HFFc6 (cell line): ENCODE data around the gene AIFM3. TPM values are rescaled to one million over a fixed set of nuclear protein-coding genes. Genes with fewer than 3 reads are reported as not detected.

Experiments
- DNase-seq: peaks from one replicate; pipeline ENCODE4 v3.0.0-alpha.2; 2018
- H3K27ac Mint-ChIP-seq: 2 replicates; pipeline ENCODE4 v1.8.0; 2020; ENCODE audit warnings: mild to moderate bottlenecking, mixed read lengths
- H3K27me3 Mint-ChIP-seq: 2 replicates; pipeline ENCODE4 v1.8.0; 2021; ENCODE audit warnings: mild to moderate bottlenecking, moderate library complexity, mixed read lengths; ENCODE audit not compliant: insufficient read depth
- H3K36me3 Mint-ChIP-seq: 2 replicates; pipeline ENCODE4 v1.8.0; 2021; ENCODE audit warnings: low read depth, mixed read lengths
- H3K4me1 Mint-ChIP-seq: 2 replicates; pipeline ENCODE4 v1.8.0; 2020; ENCODE audit warnings: low read depth, mixed read lengths
- H3K4me3 Mint-ChIP-seq: 2 replicates; pipeline ENCODE4 v1.8.0; 2020; ENCODE audit warnings: mild to moderate bottlenecking, moderate library complexity, mixed read lengths
- H3K9me3 Mint-ChIP-seq: 2 replicates; pipeline ENCODE4 v1.8.0; 2020; ENCODE audit warnings: mild to moderate bottlenecking, mixed read lengths
- total RNA-seq, 6 experiments: library from RNA; stranded (reverse); fragmentation: NEBNext Ultra II Directional; extraction: Animal tissue kit (Norgen Biotek cat#: 25700); gene quantifications; 2 replicates in 1 of 6; 3 replicates in 5 of 6; pipeline ENCODE4 v1.2.3, GENCODE V29; 2021
- TF ChIP-seq, protein P1 (sequence below): fragments of 200-600 bp; sonication (generic); IDR thresholded peaks from 2 replicates; pipeline ENCODE4 v1.5.0; 2021; ENCODE audit warnings: antibody characterized with exemption, mild to moderate bottlenecking

The AIFM3 gene
- total RNA-seq, 6 experiments from 2014 or later = 0.15 to 0.51 (median 0.31) TPM; not detected in 3

DNA sequence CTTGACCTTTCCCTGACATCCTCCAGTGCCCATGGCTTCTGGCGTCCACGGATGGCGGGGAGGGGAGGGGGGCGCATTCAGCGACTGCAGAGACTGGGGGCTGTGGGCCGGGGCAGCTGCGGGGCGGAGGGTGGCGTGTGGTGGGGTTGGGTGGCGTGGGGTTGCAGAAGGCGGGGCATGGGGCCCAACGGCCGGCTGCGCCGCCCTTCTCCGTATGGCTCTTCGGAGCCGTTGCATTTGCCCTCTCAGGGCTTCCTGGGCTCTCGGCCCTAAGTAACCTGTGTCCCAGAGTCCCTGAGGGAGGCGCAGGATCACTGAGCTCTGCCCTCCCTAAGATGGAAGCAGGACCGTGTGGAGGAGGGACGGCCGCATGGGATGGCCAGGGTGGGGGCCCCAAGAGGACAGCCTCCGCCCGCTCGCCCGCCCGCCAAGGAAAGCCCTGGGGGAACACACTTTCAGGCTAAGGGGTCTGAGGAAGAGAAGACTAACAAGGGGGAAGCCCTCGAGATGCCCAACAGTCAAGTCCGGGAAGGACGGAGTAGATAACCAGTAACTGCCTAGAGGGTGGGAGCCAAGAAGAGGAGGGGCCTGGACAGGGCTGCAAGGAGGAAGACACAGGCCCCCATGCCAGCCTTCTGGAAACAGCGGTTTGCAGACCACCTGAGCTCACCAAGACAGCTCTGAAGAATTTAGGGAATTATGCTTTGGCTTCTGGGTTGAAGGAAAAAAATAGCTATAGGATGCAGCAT is 9.2 kb upstream of the AIFM3 start:
- TF ChIP-seq, protein P1, sequence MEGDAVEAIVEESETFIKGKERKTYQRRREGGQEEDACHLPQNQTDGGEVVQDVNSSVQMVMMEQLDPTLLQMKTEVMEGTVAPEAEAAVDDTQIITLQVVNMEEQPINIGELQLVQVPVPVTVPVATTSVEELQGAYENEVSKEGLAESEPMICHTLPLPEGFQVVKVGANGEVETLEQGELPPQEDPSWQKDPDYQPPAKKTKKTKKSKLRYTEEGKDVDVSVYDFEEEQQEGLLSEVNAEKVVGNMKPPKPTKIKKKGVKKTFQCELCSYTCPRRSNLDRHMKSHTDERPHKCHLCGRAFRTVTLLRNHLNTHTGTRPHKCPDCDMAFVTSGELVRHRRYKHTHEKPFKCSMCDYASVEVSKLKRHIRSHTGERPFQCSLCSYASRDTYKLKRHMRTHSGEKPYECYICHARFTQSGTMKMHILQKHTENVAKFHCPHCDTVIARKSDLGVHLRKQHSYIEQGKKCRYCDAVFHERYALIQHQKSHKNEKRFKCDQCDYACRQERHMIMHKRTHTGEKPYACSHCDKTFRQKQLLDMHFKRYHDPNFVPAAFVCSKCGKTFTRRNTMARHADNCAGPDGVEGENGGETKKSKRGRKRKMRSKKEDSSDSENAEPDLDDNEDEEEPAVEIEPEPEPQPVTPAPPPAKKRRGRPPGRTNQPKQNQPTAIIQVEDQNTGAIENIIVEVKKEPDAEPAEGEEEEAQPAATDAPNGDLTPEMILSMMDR = no peak
- Mint-ChIP-seq H3K27me3 (peaks cover 1% of the 10 kb centered on the region; the same call in 1 of the 2 replicates), H3K36me3 (0 out of 2 replicates have a peak, but pooled peaks cover 4% of the 10 kb centered on the region), H3K9me3 (no peaks in the 10 kb centered on the region), H3K27ac (peak overlapping the region; percentile 26; the same call in 1 of the 2 replicates), H3K4me1 (peaks cover 10% of the 10 kb centered on the region; the same call in 1 of the 2 replicates), H3K4me3 (peak overlapping the region; percentile 81)
- no peak for DNase-seq

DNA sequence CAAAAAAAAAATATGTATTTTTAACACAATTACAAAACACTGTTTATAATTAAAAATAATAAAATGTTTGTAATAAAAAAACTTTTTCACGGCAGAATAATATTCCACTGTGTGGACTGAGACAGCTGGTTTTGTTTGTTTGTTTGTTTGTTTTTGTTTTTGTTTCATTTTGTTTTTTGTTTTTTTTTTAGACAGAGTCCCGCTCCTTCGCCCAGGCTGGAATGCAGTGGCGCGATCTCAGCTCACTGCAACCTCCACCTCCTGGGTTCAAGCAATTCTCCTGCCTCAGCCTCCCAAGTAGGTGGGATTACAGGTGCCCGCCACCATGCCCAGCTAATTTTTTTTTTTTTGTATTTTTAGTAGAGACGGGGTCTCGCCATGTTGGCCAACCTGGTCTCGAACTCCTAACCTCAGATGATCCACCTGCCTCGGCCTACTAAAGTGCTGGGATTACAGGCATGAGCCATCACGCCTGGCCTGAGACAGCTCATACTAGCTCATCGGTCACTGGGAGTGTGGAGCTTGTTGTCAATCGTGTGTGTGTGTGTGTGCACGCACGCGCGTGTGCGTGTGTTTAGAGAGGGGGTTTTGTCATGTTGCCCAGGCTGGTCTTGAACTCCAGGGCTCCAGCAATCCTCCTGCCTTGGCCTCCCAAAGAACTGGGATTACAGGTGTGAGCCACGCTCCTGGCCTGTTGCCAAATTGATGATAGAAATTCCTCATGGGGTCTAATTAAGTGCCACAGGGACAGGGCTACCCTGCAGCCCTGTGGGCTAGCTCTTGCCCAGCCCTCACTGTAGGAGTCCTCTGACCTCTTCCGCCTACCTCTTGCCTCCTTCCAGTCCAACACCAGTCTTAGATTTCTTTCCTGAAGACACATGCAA is 7.2 kb upstream of the AIFM3 start:
- no peaks in the 10 kb centered on the region for H3K36me3 Mint-ChIP-seq
- H3K27me3 Mint-ChIP-seq = peaks cover 7% of the 10 kb centered on the region
- no peak overlapping the region for H3K4me3 Mint-ChIP-seq
- no peak overlapping the region for H3K27ac Mint-ChIP-seq
- no peak for DNase-seq
- no peaks in the 10 kb centered on the region for H3K9me3 Mint-ChIP-seq
- H3K4me1 Mint-ChIP-seq = peaks cover 15% of the 10 kb centered on the region
- TF ChIP-seq, protein P1 = no peak

DNA sequence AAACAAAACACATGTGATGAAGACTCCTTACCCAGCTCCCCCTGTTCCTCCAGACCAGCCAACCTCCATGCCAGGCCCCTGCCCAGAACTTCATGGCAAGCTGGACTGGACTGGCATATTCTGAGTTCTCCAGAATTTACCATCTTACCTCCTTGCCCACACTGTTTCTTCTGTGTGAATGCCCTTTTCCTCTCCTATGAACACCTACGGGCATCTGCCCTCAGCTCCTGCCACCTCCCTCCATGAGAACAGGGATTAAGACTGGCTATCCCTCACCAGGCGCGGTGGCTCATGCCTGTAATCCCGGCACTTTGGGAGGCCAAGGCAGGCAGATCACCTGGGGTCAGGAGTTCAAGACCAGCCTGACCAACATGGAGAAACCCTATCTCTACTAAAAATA is 6.4 kb upstream of the AIFM3 start:
- H3K36me3 Mint-ChIP-seq = no peaks in the 10 kb centered on the region
- H3K27ac Mint-ChIP-seq = no peak overlapping the region
- TF ChIP-seq, protein P1 = no peak
- no peak overlapping the region for H3K4me3 Mint-ChIP-seq
- H3K9me3 Mint-ChIP-seq = no peaks in the 10 kb centered on the region
- H3K4me1 Mint-ChIP-seq = peaks cover 15% of the 10 kb centered on the region
- no peak for DNase-seq
- peaks cover 7% of the 10 kb centered on the region for H3K27me3 Mint-ChIP-seq

DNA sequence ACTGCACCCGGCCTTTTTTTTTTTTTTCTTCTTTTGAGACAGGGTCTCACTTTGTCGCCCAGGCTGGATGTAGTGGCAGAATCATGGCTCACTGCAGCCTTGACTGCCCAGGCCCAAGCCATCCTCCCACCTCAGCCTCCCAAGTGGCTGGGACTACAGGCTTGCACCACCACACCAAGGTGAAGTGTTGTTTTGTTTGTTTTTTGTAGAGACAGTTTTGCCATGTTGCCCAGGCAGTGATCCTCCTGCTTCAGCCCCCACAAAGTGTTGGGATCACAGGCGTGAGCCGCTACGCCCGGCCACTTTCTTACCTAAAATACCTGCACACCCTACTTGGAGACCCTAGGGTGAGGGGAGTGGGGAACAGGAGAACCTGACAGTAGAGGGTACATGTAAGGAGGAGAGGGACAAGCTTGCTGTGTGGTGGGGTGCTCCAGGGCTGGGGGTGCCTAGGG is 4.5 kb upstream of the AIFM3 start:
- peaks cover 11% of the 10 kb centered on the region for H3K4me1 Mint-ChIP-seq
- H3K27ac Mint-ChIP-seq = no peak overlapping the region
- no peak overlapping the region for H3K4me3 Mint-ChIP-seq
- no peak for DNase-seq
- H3K36me3 Mint-ChIP-seq = no peaks in the 10 kb centered on the region
- no peaks in the 10 kb centered on the region for H3K9me3 Mint-ChIP-seq
- peaks cover 9% of the 10 kb centered on the region for H3K27me3 Mint-ChIP-seq
- TF ChIP-seq, protein P1 = no peak

DNA sequence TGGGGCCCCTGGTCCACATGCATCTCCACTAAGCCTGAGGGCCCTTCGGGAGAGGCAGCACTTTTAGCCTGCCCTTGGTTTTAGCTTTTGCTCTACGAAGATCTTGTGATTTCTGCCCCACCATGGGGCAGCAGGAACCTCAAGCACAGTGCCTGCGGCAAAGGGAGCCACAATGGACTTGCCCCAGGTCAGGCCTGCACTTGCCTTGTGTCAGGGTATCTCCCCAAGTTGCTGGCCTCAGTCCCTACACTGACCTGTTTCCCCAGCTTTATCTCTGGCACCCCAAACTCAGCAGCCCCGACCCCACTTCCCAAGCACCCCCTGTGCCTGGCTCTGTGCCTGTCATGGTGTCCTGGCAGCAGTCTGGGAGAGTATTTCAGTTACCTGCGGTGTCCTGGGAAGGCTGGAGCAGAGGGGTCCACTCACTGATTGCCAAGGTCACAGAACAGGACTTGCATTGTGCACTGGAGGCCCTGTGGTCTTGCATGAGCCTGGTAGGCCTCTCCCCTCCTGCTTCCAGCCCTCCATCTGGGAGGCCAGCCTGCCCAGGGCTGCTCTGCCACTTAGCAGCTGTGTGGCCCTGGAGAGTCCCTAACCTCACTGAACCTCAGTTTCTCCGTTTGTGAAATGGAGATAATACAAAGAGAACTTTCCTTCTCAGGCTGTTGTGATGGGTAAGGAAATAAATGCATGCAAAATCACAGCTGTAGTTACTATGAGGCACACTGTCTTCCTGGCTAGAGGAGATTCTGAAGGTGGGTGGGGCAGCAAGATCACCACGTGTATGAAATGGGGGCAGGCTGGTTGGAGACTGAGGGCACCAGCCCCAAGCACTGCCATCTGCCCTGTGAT is 3.6 kb upstream of the AIFM3 start:
- no peak overlapping the region for H3K4me3 Mint-ChIP-seq
- no peaks in the 10 kb centered on the region for H3K36me3 Mint-ChIP-seq
- no peak overlapping the region for H3K27ac Mint-ChIP-seq
- no peak for DNase-seq
- peaks cover 11% of the 10 kb centered on the region for H3K27me3 Mint-ChIP-seq
- H3K9me3 Mint-ChIP-seq = no peaks in the 10 kb centered on the region
- TF ChIP-seq, protein P1 = no peak
- peaks cover 5% of the 10 kb centered on the region; the same call in 1 of the 2 replicates for H3K4me1 Mint-ChIP-seq
